ENCODE data around the gene KPNA4. TPM values are rescaled to one million over a fixed set of nuclear protein-coding genes. Genes with fewer than 3 reads are reported as not detected.

KPNA4 gene
- total and polyA plus RNA-seq, 2 of the 4 experiments (the other 2 are of a cell fraction) = 12.9 to 46.1 TPM

GRCh38 chr3:160611141-160611540 is 45.8 kb upstream of the KPNA4 start:
- Histone ChIP-seq H3K23ac (ENCODE audit: low read depth, low read length) (no peak overlapping the region), H4K5ac (ENCODE audit: low read depth, low read length) (no peak overlapping the region)
- intact Hi-C loops (cut with micrococcal nuclease) = no loop called here

More at GRCh38 chr3:160611141-160611540, 45.8 kb upstream of the KPNA4 start:
- Histone ChIP-seq H3K9me1 (ENCODE audit: insufficient read depth, low read length) (no peaks in the 10 kb centered on the region), H2BK20ac (ENCODE audit: low read depth, low read length) (no peak overlapping the region), H3K14ac (replicated peaks; ENCODE audit: low read depth, low read length) (no peak overlapping the region), H3K56ac (ENCODE audit: extremely low read depth, insufficient read depth, low read length) (no peak overlapping the region), H3K9me3 (ENCODE audit: control insufficient read depth, insufficient read depth, low read length) (no peaks in the 10 kb centered on the region), H3K36me3 (ENCODE audit: control insufficient read depth, insufficient read depth, low read length) (no peaks in the 10 kb centered on the region), H3K18ac (ENCODE audit: low read depth, low read length) (no peak overlapping the region), H4K20me1 (ENCODE audit: insufficient read depth, low read length) (no peaks in the 10 kb centered on the region), H3K79me1 (ENCODE audit: low read depth in 1 of 2, low read length in 2 of 2) (no peaks in the 10 kb centered on the region), H2BK120ac (ENCODE audit: low read depth, low read length) (no peak overlapping the region), H2BK15ac (ENCODE audit: low read depth, low read length) (no peak overlapping the region), H2BK5ac (ENCODE audit: low read depth, low read length, poor library complexity, severe bottlenecking) (no peak overlapping the region), H3K27me3 (ENCODE audit: control insufficient read depth, insufficient read depth, low read length) (peaks cover 6% of the 10 kb centered on the region; the same call in 1 of the 2 replicates), H3K4me2 (ENCODE audit: low read depth, low read length) (no peak overlapping the region), H3K9ac (ENCODE audit: low read depth, low read length) (no peak overlapping the region), H3K4me1 (ENCODE audit: control insufficient read depth, insufficient read depth, low read length) (peaks cover under 1% of the 10 kb centered on the region; the same call in 1 of the 2 replicates), H3K27ac (ENCODE audit: insufficient read depth, low read length) (no peak overlapping the region), H3K4ac (ENCODE audit: low read depth, low read length) (no peak overlapping the region), H2AFZ (replicated peaks; ENCODE audit: low read length, poor library complexity) (no peak overlapping the region), H4K91ac (ENCODE audit: insufficient read depth, low read depth, low read length) (no peak overlapping the region), H3K4me3 (ENCODE audit: insufficient read depth, low read depth, low read length) (no peak overlapping the region), H2AK5ac (ENCODE audit: low read depth, low read length) (no peak overlapping the region), H2AK9ac (replicated peaks; ENCODE audit: low read depth, low read length, poor library complexity) (no peak overlapping the region), H4K8ac (ENCODE audit: low read depth in 2 of 2, low read length in 2 of 2) (no peak overlapping the region)
- in situ Hi-C loops (cut with MboI; ENCODE audit: low sequenced_read_pairs) (no loop called here), dilution Hi-C loops (cut with HindIII; ENCODE audit: low sequenced_read_pairs, unreplicated experiment) (no loop called here)
- ATAC-seq (ENCODE audit: low read depth) (no peak), DNase-seq (no peak)
- no CpG with 5 or more reads among the region's 3 CpGs for WGBS, 2 experiments (ENCODE audit: extremely low coverage in 2 of 2, insufficient read length in 1 of 2)
- TF ChIP-seq CHD1 (IDR thresholded peaks at IDR 0.05; ENCODE audit: low read depth, low read length) (no peak), BHLHE40 (IDR thresholded peaks at IDR 0.05; ENCODE audit: low read depth, low read length) (no peak), NFE2L2 (IDR thresholded peaks at IDR 0.05; ENCODE audit: low read depth, low read length) (no peak), USF2 (IDR thresholded peaks at IDR 0.05; ENCODE audit: low read depth, low read length) (no peak), RFX5 (IDR thresholded peaks at IDR 0.05; ENCODE audit: low read depth, low read length) (no peak), MAZ (IDR thresholded peaks at IDR 0.05; ENCODE audit: borderline replicate concordance, low read depth, low read length) (no peak), CTCF (conservative IDR thresholded peaks at IDR 0.05; ENCODE audit: low read depth, low read length) (no peak), RAD21 (IDR thresholded peaks at IDR 0.05; ENCODE audit: low read length) (no peak), MXI1 (IDR thresholded peaks at IDR 0.05; ENCODE audit: borderline replicate concordance, low read depth, low read length) (no peak), POLR2A (IDR thresholded peaks at IDR 0.05; ENCODE audit: low read depth, low read length) (no peak), ELK1 (IDR thresholded peaks at IDR 0.05; ENCODE audit: borderline replicate concordance, low read depth, low read length) (no peak), SMC3 (IDR thresholded peaks at IDR 0.05; ENCODE audit: low read depth, low read length) (no peak), CEBPB (IDR thresholded peaks at IDR 0.05; ENCODE audit: low read depth, low read length) (no peak), MAFK (IDR thresholded peaks at IDR 0.05; ENCODE audit: low read depth, low read length) (no peak), FOS (IDR thresholded peaks at IDR 0.05; ENCODE audit: low read depth, low read length) (no peak), RCOR1 (IDR thresholded peaks at IDR 0.05; ENCODE audit: insufficient replicate concordance, low read length) (no peak)
- BruUV-seq (replicated peaks) = no TSS peak
- POLR2A ChIA-PET (ENCODE audit: unreplicated experiment) = no interaction called here
- CTCF ChIA-PET = no interaction called here

Measured in IMR-90 (cell line).